CD4-positive, alpha-beta T cell treated with Interleukin-6 at 100 ng/mL for 8 hours (primary cell): Measurements from ENCODE around the gene CHORDC1.
"Not testable (repeated sequence)": the region's sequence is repeated elsewhere in the genome, so short reads cannot be mapped to it uniquely, and the experiment has no call there.

Experiments
- DNase-seq: peaks from one replicate; pipeline ENCODE4 v3.0.0-alpha.2; 2020; ENCODE audit warnings: mixed read lengths, low spot score

CHORDC1 gene

DNA sequence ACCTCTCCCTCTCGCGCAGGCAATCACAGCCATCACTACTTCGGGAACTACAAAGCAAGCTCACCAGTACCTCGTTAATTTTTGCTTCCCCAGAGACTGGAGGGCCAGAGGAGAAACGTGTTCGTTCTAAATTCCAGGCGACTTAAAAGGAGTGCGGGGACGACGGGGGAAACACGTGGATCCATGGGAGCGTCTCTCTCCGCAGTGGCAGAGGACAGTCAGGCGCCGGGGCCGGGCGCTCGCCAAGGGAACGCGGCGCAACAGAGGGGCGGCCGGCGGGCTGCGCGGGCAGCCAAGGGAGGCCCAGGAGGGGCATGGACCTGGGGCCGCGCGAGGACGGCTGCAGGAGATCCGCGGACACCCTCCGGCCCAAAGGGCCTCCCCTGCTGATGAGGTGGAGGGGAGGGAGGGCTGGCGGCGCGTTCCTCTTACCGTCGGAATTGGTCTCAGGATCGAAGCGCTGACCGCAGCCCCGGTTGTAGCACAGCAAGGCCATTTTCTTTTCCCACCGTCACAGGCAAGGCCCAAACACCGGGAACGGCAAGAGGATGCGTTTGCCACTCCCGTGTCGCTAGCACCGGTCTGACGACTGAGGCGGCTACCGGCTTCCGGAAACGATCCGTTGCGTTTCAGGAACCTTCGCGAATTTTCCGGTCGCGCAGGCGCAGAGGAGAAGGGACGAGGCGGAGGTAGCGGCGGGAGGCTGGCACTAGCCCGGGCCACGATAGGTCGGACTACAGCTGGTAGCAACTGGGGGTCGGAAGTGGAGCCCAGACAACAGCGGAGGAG lies at the start of gene CHORDC1:
TSS of gene CHORDC1 (minus strand) at position 591 of the 789 bp plus-strand sequence. CDS start at position 496, 95 bp downstream.
- DNase-seq = peak; percentile 90

DNA sequence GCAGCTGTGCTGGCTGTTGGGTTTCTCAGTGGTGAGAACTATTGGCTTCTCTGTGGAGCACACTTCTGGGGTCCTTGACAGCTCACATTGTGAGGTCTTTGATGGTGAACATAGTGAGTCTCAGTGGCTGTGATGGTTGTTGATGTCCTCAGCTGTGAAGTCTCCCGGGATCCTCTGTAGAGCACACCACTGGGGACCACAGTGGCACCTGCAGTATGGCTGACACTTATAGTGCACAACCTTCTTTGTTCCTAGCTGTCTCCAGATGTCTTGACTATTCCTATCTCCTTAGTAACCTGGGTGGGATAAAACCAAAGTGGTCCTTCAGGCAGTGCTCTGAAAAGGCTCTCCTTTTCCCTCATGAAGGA lies 34.3 kb upstream of the CHORDC1 start:
- no peak for DNase-seq

DNA sequence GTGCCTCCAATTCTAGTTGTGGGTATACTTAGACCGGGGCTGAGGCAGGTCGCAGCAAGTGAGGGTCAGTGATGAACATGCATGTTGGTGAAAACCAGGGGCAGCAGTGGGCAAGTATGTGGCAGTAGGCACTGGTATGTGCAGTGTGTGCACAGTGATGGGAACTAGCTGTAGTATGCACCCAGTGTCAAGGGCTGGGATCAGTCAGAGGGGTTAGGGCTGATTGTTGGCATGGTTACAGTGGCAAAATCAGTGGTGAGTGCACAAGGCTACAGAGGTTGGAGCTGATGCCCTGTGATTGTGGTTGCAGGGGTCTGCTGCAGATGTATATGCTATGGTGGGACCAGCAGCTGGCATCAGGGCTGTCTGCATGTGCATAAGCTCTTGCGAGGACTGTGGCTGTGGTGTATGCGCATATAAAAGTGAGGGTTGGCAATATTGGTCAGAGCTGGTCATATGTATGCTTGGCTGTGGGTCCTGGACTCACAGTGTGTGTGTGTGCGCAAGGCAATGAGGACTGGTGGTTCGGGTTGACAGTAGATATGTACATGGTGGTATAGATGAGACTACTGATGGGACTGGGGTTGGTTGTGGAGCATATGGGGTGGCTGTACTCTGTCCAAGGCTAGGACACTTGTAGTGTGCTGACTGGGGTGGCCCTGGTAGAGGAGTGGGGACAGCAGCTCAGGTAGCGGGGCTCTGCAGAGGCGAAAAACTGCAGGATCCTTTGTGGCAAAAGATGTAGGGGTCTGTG lies 33.7 kb upstream of the CHORDC1 start:
- no peak for DNase-seq

DNA sequence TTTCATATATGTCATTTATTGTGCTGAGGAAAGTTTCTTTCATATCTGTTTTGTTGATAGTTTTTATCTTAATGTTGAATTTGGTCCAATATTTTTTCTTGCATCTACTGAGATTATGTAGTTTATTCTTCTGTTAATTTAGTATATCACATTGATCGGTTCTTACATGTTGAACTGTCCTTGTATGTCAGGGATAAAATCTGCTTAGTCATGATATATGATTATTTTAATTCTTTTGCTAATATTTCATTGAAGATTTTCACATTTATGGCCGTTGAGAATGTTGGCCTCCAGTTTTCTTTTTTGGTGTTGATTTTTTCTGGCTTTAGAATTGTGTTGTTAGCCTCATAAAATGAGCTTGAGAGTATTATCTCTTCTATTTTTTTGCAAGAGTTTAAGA lies 31.2 kb upstream of the CHORDC1 start:
- no peak for DNase-seq

DNA sequence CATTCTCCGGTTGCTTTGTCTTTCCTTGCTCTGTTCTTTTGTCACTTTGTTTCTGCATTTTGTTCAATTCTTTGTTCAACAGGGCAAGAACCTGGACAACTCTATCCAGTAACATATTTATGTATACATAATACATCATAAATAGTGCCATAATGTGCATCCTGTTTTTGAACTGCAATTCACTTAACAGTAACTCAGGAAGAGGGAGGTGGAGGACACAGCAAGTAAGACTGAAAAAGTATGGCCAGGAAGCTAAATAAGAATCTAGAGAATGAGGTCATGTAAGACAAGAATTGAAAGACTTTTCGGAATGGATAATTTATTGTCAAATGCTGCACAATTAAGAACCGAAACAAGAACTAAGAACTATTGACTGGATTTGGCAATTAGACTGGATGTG lies 29.2 kb upstream of the CHORDC1 start:
- DNase-seq = no peak

DNA sequence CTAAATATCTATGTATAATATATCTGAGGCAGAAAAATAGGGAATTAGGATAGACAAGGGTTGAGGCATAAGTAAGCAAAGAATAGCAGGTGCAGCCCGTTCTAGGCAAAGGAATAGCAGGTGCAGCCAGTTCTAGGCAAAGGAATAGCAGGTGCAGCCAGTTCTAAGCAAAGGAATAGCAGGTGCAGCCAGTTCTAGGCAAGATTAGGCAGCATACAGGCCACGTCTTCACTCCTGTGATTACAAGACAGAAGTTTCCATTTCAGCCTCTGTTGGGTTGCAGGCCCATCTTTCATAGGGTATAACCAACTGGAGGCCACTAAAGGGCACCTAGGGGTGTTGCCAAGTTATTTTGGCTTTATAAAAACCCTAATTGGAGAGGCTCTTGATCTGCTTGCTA lies 28.8 kb upstream of the CHORDC1 start:
- no peak for DNase-seq

DNA sequence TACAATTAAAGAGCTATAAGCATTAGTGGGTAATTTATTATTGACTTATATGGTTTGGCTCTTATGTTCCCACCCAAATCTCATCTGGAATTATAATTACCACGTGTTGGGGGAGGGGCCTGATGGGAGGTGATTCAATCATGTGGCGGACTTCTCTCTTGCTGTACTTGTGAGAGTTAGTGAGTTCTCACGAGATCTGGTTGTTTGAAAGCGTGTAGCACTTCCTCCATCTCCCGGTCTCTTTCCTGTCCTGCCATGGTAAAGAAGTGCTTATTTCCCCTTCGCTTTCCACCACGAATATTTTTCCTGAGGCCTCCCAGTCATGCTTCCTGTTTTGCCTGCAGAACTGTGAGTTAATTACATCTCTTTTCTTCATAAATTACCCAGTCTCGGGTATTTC lies 28.1 kb upstream of the CHORDC1 start:
- DNase-seq = peak; percentile 2

DNA sequence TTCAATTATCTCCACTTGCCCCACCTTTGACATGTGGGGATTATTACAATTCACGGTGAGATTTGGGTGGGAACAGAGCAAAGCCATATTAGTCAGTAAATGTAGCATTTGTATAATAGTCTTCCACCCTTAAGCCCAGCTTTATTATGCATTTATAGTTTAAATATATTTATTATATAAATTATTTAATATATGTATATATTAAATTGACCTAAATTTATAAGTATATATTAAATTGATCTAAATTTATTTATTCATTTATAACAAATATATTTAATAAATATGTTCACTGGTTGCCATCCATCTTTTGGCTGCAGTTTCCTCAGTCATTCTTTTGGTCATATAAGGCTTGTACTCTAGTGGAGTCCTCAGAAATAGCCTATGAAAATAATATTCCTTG lies 23.6 kb upstream of the CHORDC1 start:
- DNase-seq = no peak

DNA sequence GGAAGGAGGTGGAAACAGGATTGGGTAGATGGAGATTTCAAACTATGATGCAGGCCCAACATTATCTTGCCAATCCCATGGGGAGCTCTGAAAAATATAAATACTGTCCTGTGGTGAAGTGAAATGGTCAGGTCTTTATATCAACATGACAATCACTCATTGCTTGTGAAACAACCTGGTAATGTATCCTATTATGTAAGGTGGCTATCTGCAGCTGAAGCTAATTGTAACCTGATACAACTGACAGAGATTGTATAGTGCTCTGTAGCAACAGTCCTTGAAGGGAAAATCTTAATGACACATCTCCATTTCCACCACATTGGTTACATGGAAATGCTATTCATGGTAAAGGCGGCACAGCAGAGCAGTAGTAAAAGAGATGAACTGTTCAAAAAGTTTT lies 20.7 kb upstream of the CHORDC1 start:
- DNase-seq = no peak

DNA sequence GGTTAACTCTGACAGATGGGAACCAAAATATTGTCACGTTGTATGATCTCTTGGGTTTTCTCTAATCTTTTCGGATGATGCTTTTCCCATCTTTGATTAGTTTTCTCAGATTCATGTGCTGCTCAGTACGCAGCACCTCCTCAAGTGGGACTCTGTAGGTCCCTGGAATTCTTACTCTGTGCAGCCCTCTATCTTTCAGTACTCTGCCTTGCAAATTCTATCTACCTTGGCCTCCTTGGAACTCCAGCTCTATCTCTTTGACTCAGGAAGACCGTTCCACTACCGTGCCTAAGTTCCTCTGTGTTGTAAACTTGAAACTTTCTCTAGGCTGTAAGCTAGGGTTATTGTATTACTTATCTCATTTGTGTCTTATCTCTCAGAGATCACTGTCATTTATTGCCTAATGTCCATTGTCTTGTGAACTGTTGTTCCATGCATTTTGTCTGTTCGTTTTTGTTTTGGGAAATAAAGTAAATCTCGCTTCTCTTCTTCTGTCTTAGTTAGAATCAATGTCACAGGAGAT lies 20.1 kb upstream of the CHORDC1 start:
- no peak for DNase-seq

DNA sequence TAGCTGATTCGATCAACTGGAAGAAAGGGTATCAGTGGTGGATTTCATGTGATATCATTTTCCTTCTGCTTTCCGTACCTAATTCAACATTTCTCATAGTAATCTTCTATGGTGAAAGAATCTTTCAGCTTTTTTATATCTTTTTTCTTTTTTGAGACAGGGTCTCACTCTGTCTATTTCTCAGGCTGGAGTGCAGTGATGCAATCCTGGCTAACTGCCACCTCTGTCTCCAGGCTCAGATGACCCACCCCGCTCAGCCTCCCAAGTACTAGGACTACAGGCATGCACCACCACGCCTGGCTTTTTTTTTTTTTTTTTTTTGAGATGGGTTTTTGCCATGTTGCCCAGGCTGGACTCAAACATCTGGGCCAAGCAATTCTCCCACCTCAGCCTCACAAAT lies 18.6 kb upstream of the CHORDC1 start:
- no peak for DNase-seq

DNA sequence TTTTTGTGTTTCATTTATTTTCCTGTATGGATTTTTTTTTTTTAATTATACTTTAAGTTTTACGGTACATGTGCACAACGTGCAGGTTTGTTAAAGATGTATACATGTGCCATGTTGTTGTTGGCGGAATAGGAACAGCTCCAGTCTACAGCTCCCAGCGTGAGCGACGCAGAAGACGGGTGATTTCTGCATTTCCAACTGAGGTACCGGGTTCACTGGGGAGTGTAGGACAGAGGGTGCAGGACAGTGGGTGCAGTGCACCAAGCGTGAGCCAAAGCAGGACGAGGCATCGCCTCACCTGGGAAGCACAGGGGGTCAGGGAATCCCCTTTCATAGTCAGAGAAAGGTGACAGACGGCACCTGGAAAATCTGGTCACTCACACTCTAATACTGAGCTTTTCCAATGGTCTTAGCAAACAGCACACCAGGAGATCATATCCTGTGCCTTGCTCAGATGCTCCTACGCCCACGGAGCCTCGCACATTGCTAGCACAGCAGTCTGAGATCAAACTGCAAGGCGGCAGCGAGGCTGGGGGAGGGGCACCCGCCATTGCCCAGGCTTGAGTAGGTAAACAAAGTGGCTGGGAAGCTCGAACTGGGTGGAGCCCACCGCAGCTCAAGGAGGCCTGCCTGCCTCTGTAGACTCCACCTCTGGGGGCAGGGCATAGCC lies 17.3 kb upstream of the CHORDC1 start:
- not testable (repeated sequence) for DNase-seq

DNA sequence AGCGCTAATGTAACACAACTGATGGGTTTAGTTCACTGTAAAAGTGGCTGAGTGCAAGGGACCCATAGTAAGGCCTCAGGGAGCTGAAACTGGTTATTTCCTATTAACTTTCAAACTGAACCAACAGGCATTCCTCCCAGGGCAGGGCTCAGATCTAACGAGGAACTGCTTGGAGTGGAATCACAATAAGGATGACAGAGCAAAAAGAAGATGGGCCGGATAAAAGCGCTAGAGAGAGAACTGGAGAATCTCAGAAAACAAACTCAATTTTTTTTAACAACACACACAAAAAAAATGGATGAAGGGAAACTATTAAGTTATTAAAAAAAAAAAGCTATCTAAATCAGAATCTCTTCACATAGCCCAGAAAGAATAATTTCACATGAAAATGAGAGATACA lies 14.2 kb upstream of the CHORDC1 start:
- DNase-seq = no peak

DNA sequence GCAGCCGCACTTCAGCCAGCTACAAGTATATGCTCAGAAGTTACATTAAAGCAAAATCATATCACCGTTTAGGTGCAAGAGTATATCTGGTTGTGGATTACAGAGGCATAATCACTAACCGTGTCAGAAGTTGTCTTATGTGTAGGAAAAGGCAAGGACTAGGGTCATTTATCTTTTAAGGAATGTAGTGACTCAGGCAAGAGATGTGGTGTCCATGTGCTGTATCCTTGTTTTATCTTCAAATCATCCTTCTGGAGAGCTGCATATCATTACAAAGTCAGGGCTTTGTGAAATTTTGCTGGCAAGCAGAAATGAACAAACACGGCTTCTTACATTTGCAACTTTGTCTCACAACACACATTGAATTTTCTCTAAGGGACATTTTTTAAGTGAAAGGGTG lies 12.7 kb upstream of the CHORDC1 start:
- no peak for DNase-seq

DNA sequence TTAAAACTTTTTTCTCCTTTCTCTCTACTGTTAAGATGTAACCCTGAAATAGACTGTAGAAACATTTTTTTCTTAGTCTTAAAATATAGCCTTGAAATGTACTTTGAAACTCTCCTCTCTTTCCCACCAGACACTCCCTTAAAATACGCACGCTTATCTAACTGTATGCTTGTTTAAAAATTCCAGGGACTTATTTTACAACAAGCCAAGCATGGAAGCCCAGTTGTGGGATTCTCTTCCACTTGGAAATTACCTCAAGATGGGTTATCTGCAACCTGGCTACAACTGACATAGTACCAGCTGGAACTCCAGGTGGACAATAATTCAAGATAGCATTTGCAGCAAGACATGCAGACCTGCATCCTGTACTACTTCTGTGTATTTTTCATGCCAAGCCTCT lies 12.1 kb upstream of the CHORDC1 start:
- DNase-seq = no peak

DNA sequence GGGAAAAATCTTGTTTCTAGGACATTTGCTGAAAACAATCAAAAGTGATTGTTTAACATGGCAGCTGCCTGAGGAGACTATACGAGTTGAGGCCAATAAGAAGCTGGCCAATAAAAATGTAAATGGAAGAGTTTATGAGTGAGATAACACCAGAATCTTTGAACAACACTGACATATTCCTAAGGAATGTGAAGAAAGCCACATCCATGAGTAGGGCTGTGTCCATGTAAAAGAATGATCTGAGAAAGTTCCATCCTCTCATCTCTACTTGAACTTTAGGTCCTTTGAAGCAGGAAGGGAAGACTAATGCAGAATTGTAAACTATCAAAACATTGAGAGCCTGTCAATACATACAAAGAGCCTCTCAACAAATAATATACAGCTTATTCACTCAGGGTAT lies 6.9 kb upstream of the CHORDC1 start:
- DNase-seq = no peak

DNA sequence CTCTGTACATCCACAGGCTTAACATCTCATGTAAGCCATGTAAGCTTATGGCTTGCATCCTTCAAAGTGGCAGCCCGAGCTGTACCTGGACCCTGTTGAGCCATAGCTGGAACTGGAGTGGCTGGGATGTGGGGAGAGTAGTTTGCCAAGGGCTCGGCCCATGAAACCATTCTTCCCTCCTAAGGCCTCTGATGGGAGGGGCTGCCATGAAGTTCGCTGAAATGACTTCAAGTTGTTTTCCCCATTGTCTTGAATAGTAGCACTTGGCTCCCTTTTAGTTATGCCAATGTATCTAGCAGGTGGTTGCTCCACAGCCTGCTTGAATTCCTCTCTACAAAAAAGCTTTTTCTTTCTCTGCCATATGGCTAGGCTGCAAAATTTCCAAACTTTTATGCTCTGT lies 5.2 kb upstream of the CHORDC1 start:
- no peak for DNase-seq

DNA sequence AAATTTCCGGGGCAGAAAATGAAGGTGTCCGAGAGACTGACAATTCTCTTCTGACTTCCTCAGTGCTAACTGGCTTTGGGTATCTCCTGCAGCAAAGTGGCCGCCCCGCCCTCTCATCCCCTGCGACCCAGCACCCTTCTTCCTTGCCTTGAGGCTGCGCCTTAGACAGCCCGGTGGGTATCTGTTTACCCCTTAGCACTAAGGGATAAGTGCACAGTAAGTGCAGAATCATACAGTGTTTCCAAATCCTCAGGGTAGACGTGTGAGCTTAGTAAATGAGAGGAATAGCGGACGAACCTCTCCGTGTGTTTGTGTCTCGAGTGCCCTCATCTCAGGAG lies 368 bp upstream of the CHORDC1 start:
- DNase-seq = no peak

DNA sequence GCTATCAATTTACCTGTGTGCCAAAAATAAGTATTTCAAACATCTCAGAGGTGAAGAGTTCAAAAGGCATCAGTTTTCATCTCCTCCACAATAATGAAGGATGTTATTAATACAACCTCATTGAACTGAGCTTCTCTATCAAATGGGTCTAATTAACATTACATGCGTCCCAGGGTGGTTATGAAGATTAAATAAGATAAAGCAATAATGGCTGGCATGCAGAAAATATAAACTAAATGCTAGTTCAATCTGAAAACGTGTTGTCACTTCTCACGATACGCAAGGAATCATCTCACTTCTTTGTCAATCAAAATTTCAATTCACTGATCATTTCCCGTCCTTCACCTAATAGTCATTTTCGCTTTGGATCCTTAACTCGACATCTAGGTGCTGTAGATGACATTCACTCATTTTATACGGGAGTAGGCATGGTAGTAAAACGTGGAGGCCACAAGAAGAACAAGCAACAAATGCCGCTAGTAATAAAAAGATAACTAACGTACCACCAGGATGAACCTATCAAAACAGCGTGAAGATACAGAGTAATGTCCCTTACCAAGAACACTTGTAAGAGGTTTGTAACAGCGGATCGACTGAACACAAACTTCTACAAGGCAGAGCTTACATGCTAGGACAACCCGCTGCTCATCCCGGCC lies 918 bp downstream of the CHORDC1 start:
- DNase-seq = no peak

DNA sequence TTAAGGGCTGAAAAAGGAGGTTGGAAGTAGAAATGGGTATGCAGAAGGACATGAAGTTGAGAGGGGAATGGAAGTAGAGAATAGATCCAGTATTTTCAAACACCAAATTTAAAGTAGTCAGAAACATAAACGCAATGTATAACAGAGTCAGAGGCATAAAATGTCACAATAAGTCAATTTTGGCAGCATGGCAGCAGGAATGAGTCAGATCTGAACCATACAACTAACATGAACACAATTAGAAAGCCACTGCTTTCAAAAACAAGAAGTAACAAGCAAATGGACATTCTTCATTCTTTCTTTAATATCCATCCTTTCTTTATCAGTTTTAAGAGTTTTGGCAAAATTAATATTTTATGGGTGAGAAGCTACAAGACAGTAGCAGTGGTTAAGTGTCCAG lies 2.5 kb downstream of the CHORDC1 start:
- DNase-seq = no peak

DNA sequence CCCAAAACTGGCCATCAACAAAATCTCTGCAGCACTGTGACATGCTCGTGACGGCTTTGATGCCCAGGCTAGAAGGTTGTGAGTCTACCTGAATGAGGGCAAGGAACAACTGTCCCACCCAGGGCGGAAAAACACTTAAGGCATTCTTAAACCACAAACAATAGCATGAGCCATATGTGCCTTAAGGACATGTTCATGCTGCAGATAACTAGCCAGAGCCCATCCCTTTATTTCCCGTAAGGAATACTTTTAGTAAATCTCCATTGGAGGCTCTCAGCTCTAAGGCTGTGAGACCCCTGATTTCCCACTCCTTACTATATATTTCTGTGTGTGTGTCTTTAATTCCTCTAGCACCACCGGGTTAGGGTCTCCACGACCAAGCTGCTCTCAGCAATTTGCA lies 3.4 kb downstream of the CHORDC1 start:
- DNase-seq = no peak

DNA sequence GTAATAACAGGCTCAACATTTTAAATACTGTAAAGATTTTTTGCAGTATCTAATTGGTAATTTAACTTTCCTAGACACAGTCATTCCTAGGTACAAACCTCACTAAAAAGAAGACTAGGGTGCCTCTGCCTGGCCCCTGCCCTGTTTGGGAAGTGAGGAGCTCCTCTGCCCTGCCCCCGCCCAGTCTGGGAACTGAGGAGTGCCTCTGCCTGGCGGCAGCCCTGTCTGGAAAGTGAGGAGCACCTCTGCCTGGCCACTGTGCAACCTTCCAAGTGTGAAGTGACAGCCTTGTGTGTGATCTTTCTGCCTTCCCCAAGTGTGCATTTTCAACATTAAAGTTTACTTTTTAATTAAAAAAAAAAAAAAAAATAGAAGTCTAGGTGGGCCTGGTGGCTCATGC lies 4.2 kb downstream of the CHORDC1 start:
- no peak for DNase-seq

DNA sequence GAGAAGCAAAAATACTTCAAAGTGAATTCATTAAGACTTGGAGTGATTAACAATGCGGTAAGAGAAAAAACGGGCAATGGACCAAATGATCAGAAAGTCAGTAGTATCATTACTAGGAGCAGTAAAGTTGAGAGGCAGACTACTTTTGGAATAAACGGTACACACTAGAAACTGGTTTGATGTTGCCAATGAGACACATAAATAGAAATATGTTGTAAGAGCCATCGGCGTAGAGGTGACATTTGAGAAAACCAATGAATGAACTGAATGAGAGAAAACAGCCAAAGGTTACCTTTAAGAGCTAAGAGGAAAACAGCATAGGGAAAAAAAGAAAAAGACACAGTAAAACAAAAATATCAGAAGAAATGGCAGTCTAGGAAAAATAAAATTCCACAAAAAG lies 6.2 kb downstream of the CHORDC1 start:
- no peak for DNase-seq
